NCI-H2196 treated with DMSO at 0.1 percent for 48 hours (cell line): ENCODE data around the gene MKNK2.
A peak's percentile ranks its signal among the peaks of the same experiment; 100 is the strongest.

ENCODE experiments used
- DNase-seq: peaks from one replicate; lab custom pipeline; 2025; ENCODE audit not compliant: unreplicated experiment; lab: John Stamatoyannopoulos, UW

MKNK2 gene

GRCh38 chr19:2058570-2059421 is 7.8 kb upstream of the MKNK2 start:
- no peak for DNase-seq

DNA sequence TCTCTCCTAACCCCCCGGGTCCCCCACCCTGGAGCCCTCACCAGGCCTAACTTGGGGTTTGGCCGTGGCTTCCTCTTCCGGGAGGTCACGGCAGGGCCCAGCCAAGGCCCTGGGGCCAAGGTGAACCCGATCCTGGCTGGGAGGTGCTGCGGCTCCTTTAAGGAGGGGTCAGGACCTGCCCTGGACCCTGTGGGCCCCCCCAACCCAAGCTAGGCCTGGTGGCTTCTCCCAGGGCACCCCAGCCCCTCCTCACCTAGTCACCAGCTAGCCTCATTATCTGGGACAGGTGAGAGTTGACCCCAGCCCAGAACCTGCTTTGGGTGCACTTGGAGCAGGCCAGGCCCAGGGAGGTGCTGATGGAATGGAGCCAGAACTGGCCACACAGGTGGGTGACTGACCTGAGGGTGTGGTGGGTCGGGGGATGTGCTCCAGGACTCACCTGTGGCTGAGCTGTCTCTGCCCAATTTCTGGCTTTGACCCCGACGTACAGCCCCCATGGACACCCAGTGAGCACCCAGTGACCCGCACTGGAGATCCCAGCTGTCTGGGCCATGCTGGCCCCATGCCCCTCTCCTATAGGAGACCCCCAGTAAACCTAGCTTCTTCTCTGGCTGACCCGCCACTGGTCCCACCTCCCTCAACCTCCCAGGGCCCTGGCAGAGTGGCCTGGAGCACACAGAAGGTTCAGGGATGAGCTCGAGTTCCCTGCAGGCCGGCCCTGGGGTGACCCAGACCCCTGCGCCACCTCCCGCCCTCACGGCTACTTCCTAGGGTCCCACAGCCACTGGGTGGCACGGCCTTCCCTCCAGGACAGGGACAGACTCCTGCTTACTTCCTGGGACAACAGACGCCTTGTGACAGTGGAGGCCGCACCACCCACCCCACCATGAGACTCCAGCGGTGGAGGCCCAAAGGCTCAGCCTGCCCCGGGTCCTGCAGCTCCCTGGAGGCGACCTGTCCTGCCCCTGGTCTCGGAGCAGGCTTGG is 6.7 kb upstream of the MKNK2 start:
- no peak for DNase-seq

GRCh38 chr19:2056837-2057192 is 5.8 kb upstream of the MKNK2 start:
- no peak for DNase-seq

- no peak for DNase-seq
These were observed 5.1 kb upstream of the MKNK2 start for GRCh38 chr19:2055931-2056836.

DNA sequence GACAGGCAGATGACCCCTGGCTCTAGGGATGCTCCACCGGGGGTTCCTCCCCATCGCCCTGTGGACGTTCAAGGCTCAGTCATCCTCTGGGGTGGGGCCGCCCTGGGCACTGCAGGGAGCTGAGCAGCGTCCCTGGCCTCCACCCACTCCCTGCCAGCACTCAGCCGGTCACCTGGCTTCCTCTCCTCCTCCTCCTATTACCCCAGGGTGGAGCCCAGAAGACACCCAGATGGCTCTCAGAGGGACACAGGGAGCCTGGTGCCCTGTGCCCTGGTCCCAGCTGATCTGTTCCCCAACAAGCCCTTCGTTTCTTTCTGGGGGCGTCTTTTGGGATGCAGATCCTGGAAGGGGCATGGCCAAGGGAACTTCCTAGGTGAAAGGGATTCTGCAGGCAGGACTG is 3.7 kb upstream of the MKNK2 start:
- no peak for DNase-seq

DNA sequence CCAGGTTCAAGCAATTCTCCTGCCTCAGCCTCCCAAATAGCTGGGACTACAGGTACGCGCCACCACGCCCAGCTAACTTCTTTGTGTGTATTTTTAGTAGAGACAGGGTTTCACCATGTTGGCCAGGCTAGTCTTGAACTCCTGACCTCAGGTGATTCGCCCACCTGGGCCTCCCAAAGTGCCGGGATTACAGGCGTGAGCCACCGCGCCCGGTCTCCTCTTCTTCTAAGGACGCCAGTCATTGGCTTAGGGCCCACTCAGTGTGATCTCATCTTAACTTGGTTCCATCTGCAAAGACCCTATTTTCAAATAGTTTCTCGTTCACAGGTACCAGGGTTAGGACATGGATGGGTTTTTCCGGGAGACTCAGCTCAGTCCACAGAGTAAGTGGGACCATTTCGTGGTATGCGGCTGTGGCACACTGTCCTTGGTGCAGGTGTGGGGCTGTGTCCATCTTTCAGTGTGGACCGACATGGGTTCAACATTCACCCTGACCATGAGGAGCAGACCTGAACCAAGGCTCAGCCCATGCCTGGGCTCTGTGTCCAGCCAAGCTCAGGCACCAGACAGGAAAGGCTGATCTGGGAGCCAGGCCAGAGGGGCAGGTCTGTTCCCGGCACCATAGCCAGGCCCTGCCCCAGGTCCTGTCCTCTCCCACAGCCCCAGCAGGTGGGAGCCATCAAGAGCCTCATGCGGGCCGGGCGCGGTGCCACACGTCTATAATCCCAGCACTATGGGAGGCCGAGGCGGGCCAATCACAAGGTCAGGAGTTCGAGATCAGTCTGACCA is 2.8 kb upstream of the MKNK2 start:
- peak; percentile 58 for DNase-seq

DNA sequence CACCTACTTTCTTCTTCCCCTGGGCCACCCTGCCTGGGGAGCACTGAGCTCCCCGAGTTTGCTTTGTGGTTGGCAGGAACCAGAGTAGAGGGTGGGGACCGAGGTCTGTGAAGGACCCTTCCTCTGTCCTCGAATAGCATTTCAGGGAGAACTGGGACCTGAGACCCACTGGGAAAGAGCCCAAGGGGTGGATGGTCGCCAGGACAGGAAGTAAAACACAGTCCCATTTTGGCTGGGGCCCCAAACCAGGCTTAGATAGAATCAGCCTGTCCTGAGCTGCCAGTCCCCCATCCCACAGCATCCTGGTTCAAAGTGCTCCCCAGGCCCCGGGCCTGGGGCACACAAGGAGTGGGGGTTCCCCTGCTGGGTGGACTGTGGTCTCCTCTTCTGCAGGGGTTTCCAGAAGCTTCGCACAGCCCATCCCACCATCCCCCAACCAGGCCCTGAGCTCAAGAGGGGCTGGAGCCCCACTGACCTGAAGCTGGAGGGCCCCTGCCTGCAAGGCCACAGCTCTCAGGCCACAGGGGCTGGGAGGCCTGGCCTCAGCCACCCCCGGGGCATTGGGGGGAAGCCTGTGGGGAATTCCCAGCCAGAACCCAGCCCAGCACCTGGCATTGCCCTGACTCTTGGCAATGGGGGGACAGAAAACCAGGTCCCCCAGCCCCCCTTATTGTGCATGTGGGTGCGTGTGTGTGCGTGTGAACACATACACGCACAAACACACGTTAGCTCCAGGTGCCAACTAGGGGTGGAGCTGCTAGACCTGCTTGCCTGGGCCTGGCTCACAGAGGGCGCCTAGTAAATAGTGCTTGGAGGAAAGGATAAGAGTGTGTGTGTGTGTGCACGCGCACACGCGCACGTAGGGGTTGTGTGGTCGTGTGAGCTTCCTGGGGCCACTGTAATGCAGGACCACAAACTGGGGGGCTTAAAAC is 995 bp upstream of the MKNK2 start:
- DNase-seq, result peak; percentile 62

DNA sequence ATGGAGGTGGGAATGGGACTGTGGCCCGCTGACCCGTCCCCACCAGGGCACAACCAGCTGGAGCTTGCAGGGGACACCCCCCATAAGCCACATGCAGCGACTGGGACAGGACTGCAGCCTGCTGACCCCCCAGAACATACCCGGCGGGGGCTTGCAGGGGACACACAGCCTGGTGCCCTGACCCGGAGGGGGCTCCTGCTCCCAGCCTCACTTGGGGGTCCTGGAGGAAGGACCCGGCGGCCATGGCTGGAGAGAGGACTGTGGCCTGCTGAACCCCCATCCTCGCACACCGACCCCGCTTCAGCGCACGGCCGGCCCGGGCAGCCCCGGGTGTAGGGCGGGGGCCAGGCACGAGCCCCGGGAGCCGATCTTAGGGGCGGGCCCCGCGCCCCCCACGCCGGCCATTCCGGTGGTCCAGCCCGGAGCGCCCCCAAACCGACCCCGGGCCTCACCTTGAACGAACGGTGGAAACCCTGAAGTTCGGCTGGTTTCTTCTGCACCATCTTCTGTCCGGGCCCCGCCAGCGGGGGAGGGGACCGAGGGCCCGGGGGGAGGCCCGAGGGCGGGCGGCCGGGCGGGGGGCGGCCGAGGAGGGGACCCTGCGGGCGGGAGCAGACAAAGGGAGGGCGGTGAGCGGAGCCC is 574 bp downstream of the MKNK2 start:
- no peak for DNase-seq

DNA sequence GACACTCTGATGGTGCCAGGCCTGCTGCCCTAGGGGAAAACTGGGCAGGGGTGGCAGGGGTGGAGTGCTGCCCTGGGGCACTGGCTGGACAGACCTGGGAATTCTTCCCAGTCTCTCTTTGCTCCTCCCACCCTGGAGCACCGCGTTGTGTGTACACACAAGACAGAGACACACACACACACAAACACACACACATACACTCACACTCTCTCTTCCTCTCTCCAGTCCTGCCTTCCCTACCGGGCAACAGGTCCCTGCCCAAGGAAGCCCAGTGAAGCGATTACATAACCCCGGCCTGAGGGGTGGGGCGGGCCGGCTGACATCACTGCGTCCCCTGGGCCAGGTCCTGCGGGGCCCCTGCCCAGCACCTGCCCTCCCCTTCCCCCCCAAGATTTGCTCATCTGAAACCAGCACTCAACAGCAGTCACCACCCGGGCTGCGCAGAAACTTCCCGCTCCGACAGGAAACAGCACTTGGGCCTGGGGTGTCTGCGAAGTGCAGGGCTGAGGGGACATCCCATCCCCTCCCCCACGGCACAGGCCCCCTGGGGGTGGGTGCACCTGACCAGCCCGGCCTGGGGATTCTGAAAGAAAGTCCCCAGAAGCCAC is 1.2 kb downstream of the MKNK2 start:
- peak; percentile 83 for DNase-seq

GRCh38 chr19:2048959-2049740 is 1.9 kb downstream of the MKNK2 start:
- DNase-seq, result no peak

- no peak for DNase-seq
These were observed 2.7 kb downstream of the MKNK2 start for GRCh38 chr19:2048104-2048958.

- no peak for DNase-seq
These were observed 3.5 kb downstream of the MKNK2 start for GRCh38 chr19:2047449-2048103.

DNA sequence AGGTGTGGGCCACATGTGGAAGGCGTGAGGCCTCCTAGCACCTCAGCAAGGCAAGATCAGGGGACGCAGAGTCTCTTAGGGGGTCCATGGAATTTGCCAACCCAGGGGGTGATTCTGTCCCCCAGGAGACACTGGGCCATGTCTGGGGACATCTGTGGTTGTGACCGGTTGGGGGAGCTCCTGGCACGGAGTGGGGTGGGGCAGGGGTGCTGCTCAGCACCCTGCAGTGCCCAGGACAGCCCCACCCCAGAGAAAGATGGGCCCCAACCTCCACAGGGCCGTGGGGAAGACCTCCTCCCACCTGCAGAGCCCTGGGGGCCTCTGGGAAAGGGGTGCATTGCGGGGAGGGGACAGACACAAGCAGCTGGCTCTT is 4.0 kb downstream of the MKNK2 start:
- no peak for DNase-seq

DNA sequence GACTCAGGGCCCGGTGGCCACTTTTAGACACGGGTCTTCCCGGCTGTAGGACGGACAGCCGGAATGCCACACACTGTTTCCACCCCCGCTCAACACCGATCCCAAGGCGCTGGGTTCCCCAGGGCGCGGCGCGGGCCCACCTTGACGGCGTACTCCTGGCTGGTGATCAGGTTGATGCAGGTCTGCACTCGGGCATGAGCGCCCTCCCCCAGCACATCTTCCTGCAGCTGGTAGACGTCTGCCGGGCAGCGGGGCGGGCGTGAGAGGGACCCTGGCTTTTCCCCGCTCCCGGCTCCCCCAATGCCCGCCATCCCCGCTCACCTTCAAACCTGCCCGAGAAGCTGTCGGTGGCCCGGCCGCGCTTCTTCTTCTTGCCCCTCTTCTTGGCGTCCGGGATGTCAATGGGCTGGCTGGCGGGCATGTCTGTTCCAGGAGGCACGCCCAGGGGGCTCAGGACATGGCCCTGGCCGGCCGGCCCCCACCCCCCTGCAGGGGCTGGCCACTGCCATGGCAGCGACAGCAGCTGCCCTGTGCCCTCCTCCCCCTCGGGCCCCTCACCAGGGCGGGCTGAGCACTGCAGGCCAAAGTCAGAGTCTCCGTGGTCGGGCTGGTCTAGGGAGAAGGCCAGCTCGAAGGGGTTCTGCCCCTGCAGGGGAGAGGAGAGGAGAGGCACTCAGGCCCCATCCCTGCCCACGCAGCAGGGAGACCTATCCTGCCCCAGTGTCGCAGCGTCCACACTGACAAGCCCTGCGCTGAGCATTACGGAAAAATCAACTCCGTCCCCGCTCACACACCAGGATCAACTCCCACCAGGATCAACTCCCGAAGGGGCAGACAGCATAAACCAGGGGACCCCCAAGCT is 4.8 kb downstream of the MKNK2 start:
- no peak for DNase-seq

DNA sequence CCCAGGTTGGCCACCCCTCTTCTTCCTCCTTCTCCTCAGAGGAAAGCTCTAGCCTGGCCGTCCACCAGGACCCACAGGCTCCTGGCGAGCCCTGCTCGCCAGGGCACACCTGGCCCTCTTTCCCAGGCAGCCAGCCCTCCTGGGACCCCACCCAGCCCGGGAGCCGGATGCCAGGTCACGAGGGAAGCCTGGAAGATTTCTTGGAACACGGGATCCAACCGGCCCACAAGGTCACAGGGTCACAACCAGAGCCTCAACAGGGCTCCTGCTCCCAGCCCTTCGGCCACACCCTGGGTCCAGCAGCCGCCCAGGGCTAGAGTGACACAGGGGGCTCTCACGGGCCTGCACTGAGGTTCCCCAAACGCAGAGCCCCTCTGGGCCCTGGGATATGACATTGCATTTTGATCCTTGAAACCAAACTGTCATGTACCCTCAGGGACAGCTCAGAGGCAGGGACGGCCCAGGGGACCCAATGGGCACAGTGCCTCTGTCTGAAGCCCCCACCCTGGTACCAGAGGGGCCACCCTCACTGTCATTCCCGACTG is 5.5 kb downstream of the MKNK2 start:
- no peak for DNase-seq
